Activated CD4-positive, CD25-positive, alpha-beta regulatory T cell treated with anti-CD3 and anti-CD28 coated beads, Interleukin-2, amount 50 U/mL, for 24 hours (primary cell): ENCODE results near the gene TNFRSF1A.

ENCODE experiments used
- ATAC-seq, 2 donors: fragments of 150-1000 bp; cut with Tn5 transposase; one replicate each; pipeline ENCODE4 v1.10.0; 2021; ENCODE audit warnings: mild to moderate bottlenecking in 1 of 2, moderate library complexity in 1 of 2

Gene TNFRSF1A

GRCh38 chr12:6336889-6337853 lies 4.7 kb downstream of the TNFRSF1A start:
- ATAC-seq = no peak

DNA sequence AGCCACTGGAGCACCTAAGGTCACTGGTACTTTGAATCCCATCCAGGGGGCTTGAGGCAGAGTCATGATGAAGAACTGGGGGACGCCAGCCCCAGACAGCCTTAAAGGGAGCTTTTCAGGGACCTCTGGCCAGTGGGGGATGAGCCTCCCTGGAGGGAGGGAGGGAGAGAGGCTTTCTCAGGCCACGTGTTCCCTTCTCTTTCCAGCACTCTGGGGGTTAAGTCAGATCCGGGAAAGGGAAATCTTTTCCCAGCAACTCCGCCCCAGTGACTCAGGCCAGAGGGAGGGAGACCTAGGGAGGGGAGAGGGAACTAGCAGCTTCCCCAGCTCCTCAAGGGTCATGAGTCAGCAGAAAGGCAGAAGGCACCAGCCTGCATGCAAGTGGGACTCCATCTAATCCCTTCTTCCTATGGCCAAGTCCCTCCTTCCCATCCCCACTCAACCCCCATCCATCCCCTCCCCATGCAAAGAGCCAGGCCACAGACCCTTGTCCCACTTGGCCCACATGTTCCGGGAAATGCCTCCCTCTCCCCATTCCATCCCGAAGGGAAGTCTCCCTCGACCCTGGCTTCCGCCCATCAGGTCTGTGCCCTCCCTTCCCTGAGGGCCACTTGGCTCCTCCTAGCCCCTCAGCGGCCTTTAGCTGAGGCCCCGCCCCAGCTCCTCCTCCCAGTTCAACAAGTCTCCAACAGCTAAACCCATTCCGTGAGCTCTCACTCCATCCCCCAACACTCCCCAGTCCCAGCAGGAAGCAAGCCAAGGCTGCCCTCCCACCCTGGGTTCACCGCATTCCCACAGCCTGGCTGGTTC lies 5.6 kb downstream of the TNFRSF1A start:
- ATAC-seq = peak; percentile 14 to 18

DNA sequence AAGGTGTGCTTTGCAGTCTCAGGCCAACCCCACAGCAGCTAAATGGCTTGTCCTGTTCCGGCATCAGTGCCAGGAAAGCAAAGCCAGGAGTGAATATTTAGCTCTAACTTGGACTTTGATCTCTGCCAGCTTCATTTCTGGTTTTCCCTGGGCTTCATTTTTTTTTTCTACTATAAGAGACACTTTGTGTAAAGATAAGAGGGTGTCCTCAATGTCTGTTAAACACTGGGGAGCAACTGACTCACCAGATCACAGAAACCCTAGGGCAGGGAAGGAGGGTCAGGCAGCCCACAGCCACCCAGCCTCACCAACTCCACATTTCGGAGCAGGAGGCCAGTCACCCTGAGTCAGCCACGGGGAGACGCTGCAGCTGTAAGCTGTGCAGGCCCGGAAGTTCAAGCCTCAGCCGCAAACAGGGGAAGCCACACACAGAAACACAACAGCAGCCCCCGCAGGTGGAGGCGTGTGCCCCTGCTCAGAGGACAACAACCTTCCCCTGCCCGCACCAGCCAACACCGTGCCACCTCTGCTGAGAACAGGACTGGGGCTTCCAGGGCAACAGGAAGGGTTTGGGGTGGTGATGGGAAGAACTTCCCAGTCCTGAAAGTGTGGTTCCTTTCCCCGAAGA lies 6.3 kb downstream of the TNFRSF1A start:
- ATAC-seq = peak; percentile 91 to 92

DNA sequence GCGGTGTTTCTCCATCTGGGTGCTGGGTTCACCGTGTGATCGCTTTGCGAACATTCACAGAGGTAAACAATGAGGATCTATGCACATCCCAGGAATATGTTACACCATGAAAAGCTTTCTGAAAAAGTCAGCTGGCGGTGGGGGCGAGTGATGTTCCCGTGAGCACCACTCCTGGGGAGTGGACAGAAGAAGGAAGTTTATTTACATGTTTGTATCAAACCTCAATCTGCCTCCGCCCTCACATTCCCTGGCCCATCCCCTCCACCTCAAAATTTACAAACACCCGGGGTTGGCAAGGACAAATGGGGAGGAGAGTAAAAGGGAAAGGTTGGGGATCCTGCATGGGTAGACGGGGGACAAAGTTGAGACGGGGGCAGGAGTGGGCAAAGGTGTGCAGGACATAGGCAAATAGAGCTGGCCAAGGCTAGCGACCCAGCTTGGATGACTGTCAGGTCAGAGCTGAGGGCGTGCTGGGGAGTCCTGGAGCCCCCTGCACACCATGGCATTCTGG lies 6.9 kb downstream of the TNFRSF1A start:
- ATAC-seq = no peak

DNA sequence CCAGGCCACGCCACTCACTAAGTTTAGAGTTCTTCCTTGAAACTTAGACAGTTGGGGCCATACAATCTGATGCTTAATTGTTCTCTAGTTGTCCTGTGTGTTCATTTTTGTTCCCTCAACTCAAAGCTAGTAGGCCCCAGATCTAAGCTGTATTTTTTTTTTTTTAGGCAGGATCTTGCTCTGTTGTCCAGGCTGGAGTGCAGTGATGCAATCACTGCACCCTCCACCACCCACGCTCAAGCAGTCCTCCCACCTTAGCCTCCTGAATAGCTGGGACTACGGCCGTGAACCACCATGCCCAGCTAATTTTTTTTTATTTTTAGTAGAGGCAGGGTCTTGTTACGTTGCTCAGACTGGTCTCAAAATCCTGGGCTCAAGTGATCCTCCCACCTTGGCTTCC lies 7.5 kb downstream of the TNFRSF1A start:
- no peak for ATAC-seq

GRCh38 chr12:6333566-6333965 lies 8.3 kb downstream of the TNFRSF1A start:
- ATAC-seq = no peak

GRCh38 chr12:6333029-6333428 lies 8.8 kb downstream of the TNFRSF1A start:
- ATAC-seq = no peak

- ATAC-seq = no peak
These were observed 9.4 kb downstream of the TNFRSF1A start for GRCh38 chr12:6332459-6332858.

- ATAC-seq = no peak
These were observed 10.7 kb downstream of the TNFRSF1A start for GRCh38 chr12:6330999-6331714.

- no peak for ATAC-seq
These were observed 11.7 kb downstream of the TNFRSF1A start for GRCh38 chr12:6330192-6330591.

- ATAC-seq = no peak
These were observed 12.2 kb downstream of the TNFRSF1A start for GRCh38 chr12:6329703-6330064.

- no peak for ATAC-seq
These were observed 12.8 kb downstream of the TNFRSF1A start for GRCh38 chr12:6328945-6329702.

- no peak for ATAC-seq
These were observed 13.7 kb downstream of the TNFRSF1A start for GRCh38 chr12:6328045-6328779.

DNA sequence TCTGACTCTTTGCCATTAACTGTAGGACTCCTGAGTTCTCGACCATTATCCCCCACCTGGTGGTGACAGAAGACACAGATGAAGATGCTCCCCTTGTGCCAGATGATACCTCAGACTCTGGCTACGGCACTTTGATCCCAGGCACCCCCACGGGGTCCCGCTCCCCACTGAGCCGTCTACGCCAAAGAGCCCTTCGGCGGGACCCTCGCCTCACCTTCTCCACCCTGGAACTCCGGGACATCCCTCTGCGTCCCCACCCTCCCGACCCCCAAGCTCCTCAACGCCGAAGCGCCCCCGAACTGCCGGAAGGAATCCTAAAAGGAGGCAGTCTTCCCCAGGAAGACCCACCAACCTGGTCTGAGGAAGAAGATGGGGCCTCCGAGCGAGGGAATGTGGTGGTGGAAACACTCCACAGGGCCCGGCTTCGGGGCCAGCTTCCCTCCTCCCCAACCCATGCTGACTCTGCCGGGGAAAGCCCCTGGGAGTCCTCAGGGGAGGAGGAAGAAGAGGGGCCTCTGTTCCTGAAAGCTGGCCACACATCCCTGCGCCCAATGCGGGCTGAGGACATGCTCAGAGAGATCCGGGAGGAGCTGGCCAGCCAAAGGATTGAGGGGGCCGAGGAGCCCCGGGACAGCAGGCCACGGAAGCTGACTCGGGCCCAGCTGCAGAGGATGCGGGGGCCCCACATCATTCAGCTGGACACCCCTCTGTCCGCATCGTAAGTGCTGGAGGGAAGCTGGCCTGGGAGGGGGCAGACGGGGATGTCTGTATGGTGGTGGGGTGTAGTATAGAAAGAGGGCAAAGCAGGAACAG lies 14.4 kb downstream of the TNFRSF1A start:
- ATAC-seq = no peak

DNA sequence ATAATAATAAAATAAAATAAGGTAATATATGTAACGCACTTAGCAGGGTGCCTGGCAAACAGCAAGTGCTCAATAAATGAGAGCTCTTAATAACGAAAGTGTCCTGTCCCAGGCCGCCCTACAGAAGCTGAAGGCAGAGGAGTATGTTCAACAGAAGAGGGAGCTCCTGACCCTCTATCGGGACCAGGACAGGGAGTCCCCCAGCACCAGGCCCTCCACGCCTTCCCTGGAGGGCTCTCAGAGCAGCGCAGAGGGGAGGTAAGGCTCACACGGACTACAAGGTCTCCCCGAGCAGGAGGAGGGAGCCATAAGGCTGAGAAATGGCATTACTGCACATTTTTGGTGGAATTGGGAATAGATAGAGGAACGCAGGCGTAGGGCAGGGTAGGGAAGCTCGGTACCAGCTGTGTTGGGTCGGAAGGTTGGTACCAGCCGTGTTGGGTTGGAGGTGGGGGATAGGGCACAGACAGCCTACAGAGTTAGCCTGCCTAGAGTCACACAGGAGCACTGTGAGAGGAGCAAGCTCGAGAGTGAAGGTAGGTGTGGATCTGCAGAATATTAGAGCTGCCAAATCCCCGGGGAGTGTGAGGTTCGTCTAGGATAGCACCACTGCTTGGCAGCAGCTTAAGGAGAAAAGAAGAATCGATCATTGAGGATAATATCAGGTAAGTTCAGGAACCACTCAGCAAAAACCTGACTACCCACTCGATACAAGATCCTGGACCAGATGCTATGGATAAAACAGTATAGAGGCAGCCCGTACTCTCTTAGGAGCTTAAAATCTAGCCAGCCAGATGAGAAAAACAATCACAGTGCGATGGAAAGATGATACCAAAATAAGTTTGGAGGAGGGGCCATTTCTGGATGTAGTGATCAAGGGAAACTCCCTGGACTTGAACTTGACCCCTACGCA lies 15.3 kb downstream of the TNFRSF1A start:
- ATAC-seq = no peak

DNA sequence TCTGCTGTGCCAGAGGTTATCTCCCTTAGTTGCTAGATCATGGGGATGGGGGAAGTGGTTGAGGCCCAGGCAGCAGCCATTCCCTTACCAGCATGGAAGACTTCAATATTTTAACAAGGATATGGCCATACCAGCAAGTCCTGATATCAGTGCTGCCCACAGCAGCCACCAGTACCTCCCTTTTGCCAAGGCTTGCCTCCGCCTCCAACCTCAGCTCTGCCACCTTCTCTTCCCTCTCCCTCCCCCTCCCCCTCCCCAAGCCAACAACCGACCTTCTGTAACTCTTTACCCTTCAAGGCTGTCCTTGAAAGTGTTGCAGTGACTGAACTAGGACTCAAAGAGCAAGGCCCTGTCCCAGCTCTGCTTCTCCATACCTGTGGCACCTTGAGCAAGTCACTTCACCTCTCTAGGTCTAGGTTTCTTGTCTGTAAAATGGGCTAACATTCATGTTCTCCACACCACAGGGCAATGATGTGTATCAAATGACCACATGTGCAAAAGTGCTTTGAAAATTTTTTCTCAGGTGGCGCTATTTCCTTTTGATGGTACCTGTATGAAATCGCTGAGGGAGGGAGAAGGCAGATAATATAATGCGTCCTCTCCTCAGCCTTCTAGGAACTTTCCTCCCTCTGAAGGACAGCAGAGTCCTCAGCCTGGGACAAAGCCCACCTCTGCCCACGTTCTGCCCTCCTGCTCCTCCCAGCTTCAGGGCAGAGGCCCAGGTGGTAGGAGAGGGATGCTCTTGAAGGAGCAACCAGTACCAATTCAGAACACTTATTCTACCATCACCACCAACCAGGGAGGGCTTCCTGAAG lies 16.7 kb downstream of the TNFRSF1A start:
- ATAC-seq = no peak

GRCh38 chr12:6323995-6324711 lies 17.7 kb downstream of the TNFRSF1A start:
- no peak for ATAC-seq
